Glomerular visceral epithelial cell (primary cell): ENCODE results near the gene CALHM4.

Source experiments
- DNase-seq: peaks from one replicate; pipeline ENCODE4 v3.0.0-alpha.2; 2016; ENCODE audit errors: extremely low spot score

Gene CALHM4, protein sequence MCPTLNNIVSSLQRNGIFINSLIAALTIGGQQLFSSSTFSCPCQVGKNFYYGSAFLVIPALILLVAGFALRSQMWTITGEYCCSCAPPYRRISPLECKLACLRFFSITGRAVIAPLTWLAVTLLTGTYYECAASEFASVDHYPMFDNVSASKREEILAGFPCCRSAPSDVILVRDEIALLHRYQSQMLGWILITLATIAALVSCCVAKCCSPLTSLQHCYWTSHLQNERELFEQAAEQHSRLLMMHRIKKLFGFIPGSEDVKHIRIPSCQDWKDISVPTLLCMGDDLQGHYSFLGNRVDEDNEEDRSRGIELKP

DNA sequence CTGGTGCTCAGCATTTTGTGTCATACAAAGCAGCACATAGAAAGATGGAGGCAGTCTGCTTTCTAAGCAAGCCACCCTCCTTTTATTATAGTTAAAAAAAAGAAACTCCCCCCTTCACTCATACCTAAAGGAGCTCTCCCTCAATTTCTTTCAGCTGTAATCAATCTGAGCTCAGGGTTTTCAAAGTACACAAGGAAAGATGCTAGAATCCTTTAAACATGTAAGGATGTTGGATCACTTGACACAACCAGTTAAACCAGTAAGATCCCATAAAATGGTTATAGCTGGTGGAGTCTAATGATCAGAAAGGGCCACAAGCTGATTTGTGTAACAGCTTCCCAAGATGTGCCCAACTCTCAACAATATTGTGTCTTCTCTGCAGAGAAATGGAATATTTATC, at the start of gene CALHM4:
TSS of gene CALHM4 (plus strand) at position 301 of the 400 bp plus-strand sequence. CDS start at position 344, 43 bp downstream.
- DNase-seq: no peak

DNA sequence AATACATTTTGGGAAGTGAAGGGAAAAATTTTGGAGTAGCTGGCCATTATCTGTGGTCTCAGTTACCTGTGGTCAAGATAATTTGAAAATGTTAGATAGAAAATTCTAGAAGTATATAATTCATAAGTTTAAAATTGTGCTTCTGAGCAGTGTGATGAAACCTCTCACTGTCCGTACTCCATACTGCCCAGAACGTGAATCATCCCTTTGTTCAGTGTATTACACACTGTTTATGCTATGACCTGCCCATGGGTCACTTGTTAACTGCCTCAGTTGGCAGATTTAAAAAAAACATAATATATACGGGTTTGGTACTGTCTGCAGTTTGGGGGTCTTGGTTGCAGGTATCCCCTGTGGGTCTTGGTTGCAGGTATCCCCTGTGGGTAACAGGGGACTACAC, 46.2 kb upstream of the CALHM4 start:
- DNase-seq: no peak

DNA sequence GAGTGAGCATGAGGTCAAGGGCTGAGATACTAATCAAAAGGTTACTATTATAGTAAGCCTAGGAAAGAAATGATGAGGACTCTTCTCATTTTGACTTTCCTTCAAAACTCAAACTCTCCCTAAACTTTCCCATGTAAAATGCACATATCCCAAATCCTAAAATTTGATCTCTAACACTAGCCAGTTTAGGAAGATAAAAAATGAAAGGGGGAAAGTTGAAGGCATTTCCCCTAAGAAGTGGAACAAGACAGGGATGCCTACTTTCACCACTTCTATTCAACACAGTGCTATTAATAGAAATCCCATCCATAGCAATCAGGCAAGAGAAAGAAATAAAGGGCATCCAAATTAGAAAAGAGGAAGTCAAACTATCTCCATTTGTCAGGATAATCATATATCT, 45.0 kb upstream of the CALHM4 start:
- DNase-seq: no peak

DNA sequence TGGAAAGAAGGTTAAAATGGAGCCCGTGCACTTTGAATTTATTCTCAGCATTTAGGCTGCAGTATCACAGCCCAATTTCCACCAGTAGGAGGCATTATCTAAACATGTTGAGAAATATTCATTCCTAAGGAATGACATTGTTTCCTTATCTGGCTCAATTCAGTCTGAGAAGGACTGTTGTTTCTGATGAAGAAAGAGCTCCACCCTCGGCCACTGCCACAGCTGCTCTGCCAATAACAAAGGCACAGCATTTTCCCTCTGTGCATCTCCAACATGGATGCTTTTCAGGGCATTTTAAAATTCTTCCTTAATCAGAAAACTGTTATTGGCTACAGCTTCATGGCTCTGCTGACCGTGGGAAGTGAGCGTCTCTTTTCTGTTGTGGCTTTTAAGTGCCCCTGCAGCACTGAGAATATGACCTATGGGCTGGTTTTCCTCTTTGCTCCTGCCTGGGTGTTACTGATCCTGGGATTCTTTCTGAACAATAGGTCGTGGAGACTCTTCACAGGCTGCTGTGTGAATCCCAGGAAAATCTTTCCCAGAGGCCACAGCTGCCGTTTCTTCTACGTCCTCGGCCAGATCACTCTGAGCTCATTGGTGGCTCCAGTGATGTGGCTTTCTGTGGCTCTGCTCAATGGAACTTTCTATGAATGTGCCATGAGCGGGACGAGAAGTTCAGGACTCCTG, 42.0 kb upstream of the CALHM4 start, which contains the start of gene CALHM5:
TSS of gene CALHM5 (plus strand) at position 216 of the 687 bp plus-strand sequence. CDS start at position 274, 58 bp downstream.
- peak; percentile 47 for DNase-seq

DNA sequence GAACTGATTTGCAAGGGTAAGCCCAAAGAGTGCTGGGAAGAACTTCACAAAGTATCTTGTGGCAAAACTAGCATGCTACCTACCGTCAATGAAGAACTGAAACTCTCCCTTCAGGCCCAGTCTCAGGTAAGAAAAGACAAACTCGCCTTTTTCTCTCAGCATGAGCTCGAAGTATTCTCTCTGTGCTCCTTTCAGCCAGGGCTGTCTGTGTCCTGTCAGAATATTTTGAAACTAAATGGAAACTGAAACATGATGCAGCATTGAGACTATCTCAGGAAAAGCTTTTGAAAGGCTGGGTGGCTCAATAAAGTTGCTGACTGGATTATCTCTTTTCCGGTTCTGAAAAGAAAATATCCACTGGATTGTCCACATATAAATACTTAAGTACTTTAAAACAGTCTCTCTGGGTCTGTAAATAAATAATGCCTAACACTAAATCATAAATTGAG, 41.4 kb upstream of the CALHM4 start:
- DNase-seq: no peak

DNA sequence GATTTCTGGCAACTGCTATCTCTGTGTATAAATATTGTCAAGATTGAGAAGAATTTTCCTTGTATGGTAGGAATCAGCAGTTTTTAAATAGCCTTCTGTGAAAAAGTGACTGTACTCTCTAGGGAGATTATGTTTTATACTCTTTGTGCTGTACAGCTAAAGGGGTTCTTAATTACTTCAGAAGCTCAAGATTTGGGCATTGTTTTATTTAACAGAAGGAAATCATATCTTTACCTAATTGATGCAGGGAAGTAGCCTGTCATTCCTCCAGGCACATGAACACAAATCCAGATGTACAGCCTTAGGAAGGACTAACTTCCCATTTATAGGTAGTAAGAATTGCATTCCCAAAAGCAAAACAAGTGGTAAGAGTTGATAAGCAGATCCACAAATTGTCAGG, 40.8 kb upstream of the CALHM4 start:
- DNase-seq: no peak

DNA sequence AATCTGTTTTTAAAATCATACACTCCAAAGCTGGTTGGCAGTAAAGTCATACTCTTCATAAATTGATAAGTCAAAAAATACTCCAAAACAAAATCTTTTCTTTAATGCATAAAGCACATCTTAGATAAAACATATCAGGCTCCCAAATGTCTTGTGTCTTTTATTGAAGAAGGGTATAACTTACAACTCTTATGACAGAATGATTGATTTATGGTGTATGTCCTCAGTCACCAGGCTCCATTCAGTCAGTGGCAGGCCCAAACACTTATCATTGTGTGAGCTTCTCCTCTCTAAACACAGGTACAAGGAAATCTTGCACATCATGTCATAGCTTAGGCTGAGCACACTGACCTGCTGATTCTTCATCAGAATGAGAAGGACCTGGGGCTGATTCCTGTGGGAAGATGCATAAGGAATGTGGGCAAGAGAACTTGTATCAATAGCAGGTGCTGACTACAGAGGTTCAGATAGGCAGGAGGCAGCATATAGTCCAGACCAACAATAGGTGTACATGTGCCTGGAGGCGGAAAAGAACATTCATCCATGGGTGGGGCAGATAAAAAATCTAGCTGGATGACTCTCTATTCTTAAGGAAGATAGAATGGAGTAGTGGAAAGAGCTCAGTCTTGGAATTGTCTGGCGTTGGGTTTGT, 40.2 kb upstream of the CALHM4 start:
- no peak for DNase-seq

DNA sequence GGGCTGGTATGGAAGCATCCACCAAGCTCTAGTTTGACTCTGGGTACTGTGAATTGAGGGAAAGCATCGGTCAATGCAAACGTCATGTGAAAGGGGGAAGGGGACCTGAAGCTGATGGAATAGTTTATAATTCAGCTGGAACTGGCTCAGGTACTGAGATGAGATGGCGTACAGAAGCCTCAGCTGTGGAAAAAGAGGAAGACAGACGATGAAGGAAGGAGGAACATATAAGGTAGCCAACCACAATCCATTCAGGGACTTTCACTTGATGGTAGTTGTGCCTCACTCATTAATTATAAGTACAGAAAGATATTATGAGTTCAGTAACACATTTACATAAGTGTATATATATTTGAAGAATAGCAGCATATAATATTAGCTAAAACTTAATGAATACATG, 39.4 kb upstream of the CALHM4 start:
- no peak for DNase-seq

DNA sequence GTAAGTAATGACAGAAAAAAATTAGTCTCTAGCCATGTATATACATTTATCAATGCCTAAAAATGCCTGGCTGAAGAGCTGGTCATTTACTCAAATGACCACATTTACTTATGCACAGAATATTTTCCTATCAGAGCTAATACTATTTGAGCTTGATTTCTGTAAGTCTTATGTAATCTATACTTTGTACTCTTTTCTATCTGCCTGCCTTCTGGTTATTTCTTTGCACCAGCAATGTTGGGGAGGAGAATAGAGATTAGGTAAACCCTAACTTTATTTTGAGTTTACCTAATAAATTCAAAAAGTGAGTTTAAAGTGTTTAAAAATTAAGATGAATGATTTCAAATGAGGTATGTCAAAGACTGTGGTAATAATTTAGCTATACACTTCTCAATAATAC, 38.4 kb upstream of the CALHM4 start:
- DNase-seq: no peak

DNA sequence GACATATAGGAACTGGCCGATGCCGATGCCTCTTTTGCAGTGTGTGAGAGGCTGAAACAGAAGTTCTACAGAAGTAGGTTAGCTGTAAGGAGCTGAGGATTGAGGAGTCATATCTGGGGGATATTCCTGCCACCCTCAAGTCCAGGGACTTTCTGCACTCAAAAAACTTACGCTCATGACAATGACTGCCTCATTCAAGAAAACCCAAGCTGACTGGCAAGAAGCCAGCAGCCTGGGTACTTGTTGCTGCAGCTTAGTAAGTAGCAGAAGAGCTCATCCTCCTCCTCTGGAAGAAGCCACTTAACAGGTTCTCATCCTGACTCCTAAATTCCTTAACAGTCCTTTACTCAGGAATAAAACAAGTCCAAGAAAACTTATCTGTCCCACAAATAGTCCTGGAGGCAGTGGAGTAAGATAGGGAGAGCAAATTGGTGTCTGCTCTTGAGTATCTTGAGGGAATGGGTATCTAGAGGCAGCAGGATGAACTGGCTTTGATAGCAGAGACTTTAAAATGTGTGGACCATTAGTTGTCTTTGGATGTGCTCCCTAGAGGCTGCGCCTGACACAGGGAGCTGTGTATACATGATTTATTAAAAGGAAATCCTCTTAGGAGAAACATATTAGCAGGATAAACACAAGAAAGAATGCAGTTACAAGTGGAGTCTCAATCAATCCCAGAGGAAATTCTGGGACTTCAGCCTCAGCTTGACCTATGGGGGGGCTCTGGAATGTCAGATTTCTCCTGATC, 34.8 kb upstream of the CALHM4 start:
- DNase-seq: peak; percentile 44

DNA sequence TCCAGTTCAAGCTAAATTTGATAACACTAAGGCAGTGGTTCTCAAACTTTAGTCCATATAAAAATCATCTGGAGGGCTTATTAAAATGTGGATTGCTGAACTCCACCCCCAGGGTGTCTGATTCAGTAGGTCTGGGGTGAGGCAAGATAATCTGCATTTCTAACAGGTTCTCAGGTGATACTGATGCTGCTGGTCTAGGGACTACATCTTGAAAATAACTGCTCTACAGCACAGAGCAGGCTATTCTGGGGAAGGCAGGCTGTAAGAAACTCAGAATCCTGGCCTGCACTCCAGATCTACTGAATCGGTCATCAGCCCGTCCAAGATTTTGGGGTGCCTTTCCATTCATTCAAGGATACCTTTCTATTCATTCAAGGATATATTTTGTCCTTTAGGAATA, 30.7 kb upstream of the CALHM4 start:
- DNase-seq: no peak

DNA sequence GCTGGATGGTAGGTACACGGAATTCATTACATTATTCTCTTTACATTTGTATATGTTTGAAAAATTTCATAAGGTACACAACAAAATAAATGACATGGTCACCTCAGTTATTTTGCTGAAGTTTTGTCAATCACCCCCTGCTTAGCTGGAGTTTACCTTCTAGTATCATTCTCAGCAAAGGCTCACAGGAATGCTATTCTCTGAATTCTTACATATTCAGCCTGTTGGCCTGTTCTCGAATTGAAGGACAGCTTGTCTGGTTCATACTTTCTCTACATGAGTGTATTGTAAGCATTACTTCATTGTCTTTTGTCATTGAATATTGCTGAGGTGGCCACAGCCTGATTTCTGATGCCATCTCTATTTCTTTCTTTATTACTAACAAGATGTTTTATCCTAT, 29.3 kb upstream of the CALHM4 start:
- no peak for DNase-seq

DNA sequence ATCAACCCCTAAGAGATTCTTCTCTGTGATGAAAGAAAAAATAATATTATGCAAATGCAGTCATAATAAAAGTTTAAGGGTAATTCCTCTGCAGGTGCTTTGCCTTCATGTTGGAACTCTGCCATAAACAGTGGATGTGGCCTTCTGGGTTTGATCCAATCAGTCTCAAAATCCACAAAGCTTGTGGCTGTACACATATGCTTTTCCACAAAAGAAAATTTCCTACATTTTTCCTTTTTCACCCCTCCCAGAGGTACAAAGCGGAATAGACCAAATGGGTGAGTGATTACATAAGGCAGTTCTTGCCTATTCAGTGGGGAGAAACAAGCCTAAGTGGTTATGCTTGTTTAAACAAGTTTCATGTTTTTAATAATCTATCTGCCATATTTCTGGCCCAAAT, 25.4 kb upstream of the CALHM4 start:
- DNase-seq: no peak

DNA sequence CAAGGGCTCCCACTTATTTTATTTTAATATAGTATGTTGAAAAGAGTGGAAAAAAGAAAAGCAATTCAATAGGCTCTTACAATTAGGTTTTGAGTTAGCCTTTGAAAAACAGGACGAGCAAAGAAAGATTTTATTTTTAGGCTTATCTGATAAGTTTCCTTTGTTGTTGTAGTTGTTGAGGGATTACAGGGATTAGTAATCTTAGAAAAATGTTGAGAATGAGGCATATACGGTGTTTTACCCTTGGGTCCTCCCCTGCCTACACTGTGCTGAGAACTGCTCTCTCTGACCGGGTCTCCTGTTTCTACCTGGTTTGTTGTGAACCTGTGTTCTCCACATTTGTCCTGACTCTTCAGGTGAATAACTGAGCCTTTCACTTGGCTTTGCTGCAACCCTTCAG, 24.8 kb upstream of the CALHM4 start:
- no peak for DNase-seq

DNA sequence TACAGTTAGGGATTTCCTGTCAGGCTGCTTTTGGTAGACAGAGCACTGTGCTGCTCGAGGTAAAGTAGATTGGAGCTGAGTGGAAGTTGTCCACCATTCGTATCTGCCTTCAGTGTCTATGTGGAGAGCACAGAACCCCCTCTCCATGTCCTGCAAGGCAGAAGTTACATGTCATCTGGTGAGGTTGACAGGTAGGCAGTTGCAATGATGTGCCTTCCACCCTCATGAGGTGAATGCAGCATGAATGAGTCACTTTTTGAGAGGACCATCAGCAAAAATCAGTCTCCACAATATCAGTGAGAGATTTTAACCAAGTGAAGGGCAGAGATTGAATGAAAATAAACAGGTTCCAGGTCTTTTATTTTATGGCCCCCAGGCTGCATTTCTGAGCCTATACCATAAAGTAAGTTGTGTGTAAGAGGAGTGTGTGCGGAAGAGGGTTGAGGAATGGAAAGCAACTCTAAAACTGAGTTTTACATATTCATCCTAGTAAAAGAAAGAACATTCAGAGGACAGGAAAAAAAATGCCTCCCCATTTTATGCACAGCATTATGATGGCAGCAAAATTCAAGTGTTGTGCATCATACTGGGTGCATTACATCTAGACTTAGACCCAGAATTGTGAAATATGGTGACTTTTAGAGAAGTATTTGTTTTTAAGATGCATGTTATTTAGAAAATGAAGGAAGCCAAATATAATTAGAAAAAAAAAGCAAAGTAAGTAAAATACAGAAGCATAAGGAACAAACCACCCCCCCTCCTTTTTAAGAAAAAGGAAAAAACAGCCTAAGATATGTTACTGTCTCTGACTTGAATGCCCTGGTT, 23.9 kb upstream of the CALHM4 start:
- no peak for DNase-seq

DNA sequence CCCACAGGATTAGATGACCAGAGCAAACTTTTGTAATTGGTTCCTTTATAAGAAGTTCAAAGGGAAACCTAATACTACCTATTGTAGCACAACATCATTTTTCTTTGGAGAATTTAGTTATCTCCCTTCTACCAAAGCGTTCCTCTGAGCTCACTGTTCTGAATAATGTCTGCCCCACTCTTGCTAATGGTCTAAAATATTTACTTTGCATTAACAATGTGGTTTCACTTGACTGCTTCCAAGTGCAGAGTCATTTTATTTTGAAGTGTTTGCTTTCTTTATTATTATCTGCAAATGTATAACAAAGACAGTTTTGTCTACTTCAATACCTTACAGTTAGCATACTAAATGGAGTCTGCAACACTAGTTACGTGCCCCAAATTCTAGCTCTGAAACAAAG, 23.1 kb upstream of the CALHM4 start:
- peak; percentile 56 for DNase-seq

DNA sequence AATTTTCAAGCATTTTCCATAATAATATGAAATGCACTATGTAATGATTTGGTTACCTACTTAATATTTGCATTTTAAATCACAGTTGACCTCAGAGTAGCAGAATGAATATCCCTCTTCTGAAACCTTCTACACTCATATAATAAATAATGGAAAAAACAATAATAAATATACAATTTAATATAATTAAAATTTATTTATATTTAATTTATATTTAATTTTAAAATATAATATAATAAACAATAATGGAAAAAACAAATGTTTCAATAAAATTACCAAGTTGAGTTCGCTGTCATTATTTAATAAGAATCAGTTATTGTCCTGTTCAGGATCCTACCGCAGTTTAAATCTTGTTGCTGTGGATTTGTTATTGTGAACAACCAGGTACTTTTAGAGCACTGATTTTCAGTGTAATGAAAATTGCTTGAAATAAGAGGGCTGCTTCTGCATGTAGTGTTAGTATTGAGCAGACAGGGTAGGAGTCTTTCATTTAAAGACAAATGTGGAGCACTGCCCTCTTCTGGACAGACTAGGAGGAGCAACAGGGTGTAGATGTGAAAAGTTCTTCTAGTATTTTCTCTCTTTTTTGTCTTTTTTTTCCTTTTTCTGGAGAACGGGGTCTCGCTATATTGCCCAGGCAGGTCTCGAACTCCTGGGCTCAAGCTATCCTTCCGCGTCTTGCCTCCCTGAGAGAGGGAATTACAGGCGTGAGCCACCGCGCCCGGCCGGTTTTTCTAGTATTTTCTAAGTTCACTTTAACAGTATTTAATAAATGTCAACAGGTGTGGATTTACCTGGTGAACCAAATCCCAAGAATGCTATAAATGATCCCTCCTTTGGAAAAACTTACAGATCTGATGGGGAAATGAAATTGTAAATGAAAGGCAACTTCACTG, 21.6 kb upstream of the CALHM4 start:
- DNase-seq: peak; percentile 70

DNA sequence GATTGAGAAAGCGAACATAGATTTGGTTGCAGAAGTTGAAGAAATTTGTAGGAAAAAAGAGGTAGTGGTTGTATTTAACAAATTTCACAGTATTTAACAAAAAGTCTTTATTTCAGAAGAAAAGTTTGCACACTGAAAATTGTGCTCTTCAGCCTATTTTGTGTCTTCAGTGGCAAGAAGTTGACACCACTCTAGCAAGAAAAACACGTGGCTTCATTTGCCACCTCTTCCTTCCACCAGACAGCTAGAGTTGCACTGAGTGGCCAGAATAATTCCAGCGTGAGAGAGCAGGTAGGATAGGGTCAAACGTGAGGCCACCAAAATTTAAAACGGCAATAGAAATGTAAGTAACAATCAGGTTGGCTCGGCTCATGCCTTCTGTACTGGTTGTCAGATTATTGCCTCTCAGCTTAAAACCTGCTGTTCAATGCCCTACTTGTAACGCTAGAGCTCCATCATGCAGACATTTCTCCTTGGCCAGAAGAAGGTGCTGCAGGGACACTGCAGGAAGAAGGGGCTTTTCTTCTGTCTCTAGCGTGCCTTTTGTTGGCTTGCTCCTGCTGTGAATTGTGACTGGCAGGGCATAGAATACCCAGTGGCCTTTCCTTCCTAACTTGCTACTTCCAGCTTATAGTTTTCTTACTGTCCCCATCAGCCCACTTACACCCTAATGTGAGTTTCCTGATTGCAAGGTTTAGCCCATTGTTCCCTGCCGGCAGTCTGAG, 20.2 kb upstream of the CALHM4 start:
- DNase-seq: no peak

DNA sequence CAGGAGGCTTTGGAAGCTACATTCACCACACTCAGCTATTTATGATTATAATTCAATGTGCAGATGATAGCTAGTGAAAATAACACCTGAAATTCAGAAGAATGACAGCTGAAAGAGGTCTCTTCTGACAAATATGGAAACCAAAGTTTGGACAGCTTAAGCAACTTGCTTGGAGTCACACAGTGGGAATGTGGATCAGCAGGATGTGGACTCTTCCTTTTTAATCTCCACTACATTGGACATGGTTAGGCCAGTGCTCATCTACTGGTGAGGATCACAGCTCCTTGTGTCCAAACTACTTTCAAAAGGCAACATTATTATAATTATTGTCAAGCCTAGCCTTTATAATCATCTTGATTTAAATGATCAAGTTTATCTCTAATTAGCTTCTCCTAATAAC, 18.4 kb upstream of the CALHM4 start:
- DNase-seq: no peak
